ENCODE measurements around the gene ZNF143. TPM values are rescaled to one million over a fixed set of nuclear protein-coding genes. Genes with fewer than 3 reads are reported as not detected.

Gene ZNF143
- total RNA-seq, 1 donor from 2014 or later, result 19.2 TPM

- Histone ChIP-seq H3K4me3 (ENCODE audit: low read depth, low read length) (no peak overlapping the region), H3K36me3 (ENCODE audit: control insufficient read depth, insufficient read depth, low read length) (no peaks in the 10 kb centered on the region), H3K27me3 (ENCODE audit: control insufficient read depth, insufficient read depth, low read length) (no peaks in the 10 kb centered on the region)
- no peak for DNase-seq (ENCODE audit: low read depth)
- TF ChIP-seq CTCF (IDR thresholded peaks at IDR 0.05; ENCODE audit: insufficient read depth, low read length, poor library complexity, severe bottlenecking), result no peak
These were observed 67.9 kb downstream of the ZNF143 start for GRCh38 chr11:9528573-9529333.

GRCh38 chr11:9529334-9529650, 68.5 kb downstream of the ZNF143 start:
- DNase-seq (ENCODE audit: low read depth), result no peak

DNA sequence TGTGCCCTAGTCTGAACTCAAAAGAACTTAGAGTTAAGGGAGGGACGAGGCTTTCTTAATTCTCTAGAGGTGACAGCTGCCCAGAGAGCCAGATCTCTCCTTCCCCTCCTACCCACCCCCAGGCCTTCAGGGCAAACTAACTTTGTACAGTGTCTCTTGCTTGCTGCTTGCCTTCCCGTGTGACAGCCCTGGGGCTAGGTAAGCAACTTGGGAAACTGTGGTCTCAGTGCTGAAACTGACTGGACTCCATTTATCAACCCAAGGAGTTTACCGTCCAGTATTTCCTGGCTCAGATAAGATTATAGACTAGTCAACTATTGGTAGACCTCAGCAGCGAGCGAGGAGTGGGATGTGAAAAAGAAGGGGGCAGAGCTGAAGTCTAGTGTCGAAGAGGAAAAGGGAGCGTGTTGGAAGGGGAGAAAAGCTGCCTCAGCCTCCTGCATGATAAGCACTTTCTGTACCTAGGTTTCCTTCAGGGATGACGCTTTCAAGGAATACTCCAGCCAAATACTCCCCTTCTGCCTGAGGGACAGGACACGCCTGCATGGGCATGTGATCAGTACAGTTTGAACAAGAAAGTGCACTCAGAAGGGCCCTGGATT, 69.3 kb downstream of the ZNF143 start:
- H3K4me3 ChIP-seq (ENCODE audit: low read depth, low read length), result no peak overlapping the region
- no peak for DNase-seq (ENCODE audit: low read depth)
- no peak for TF ChIP-seq CTCF (IDR thresholded peaks at IDR 0.05; ENCODE audit: insufficient read depth, low read length, poor library complexity, severe bottlenecking)
- no peaks in the 10 kb centered on the region for H3K36me3 ChIP-seq (ENCODE audit: control insufficient read depth, insufficient read depth, low read length)
- no peaks in the 10 kb centered on the region for H3K27me3 ChIP-seq (ENCODE audit: control insufficient read depth, insufficient read depth, low read length)

More at GRCh38 chr11:9529334-9529650, 68.5 kb downstream of the ZNF143 start:
- no peaks in the 10 kb centered on the region for H3K36me3 ChIP-seq (ENCODE audit: control insufficient read depth, insufficient read depth, low read length)
- TF ChIP-seq CTCF (IDR thresholded peaks at IDR 0.05; ENCODE audit: insufficient read depth, low read length, poor library complexity, severe bottlenecking), result no peak
- H3K4me3 ChIP-seq (ENCODE audit: low read depth, low read length), result no peak overlapping the region
- H3K27me3 ChIP-seq (ENCODE audit: control insufficient read depth, insufficient read depth, low read length), result no peaks in the 10 kb centered on the region

GRCh38 chr11:9530901-9531625, 70.3 kb downstream of the ZNF143 start:
- TF ChIP-seq CTCF (IDR thresholded peaks at IDR 0.05; ENCODE audit: insufficient read depth, low read length, poor library complexity, severe bottlenecking), result no peak
- Histone ChIP-seq H3K27me3 (ENCODE audit: control insufficient read depth, insufficient read depth, low read length) (no peaks in the 10 kb centered on the region), H3K36me3 (ENCODE audit: control insufficient read depth, insufficient read depth, low read length) (no peaks in the 10 kb centered on the region), H3K4me3 (ENCODE audit: low read depth, low read length) (no peak overlapping the region)
- DNase-seq (ENCODE audit: low read depth), result no peak

DNA sequence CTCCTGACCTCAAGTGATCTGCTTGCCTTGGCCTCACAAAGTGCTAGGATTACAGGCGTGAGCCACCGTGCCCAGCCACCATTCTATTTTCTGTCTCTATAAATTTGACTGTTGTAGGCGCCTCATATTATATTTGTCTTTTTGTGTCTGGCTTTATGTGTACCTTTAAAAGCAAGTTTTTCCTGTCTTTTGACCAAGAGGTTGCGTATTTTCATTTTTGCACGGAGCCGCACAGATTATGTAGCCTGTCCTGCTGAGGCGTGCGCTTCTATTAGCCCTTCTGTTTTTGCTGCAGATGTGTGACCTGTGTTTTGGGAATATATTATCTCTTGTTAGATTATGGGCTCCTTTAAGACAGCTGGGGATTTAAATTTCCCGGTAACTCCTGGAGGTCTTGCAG, 72.2 kb downstream of the ZNF143 start:
- Histone ChIP-seq H3K4me3 (ENCODE audit: low read depth, low read length) (no peak overlapping the region), H3K36me3 (ENCODE audit: control insufficient read depth, insufficient read depth, low read length) (no peaks in the 10 kb centered on the region), H3K27me3 (ENCODE audit: control insufficient read depth, insufficient read depth, low read length) (no peaks in the 10 kb centered on the region)
- TF ChIP-seq CTCF (IDR thresholded peaks at IDR 0.05; ENCODE audit: insufficient read depth, low read length, poor library complexity, severe bottlenecking), result no peak
- no peak for DNase-seq (ENCODE audit: low read depth)
